GM20000 (cell line): ENCODE results near the gene BTBD6.

Experiments used
- DNase-seq: peaks from one replicate; pipeline ENCODE4 v3.0.0; 2012; ENCODE audit warnings: low spot score
- CTCF ChIP-seq: IDR thresholded peaks from 2 replicates; pipeline ENCODE4 v1.5.1; 2012; ENCODE audit warnings: mild to moderate bottlenecking, control low read depth; ENCODE audit errors: extremely low read depth, missing control alignments

The BTBD6 gene

GRCh38 chr14:105244334-105244733 lies 4.0 kb upstream of the BTBD6 start:
- TF ChIP-seq CTCF = no peak
- no peak for DNase-seq

- no peak for TF ChIP-seq CTCF
- DNase-seq = no peak
Observed at GRCh38 chr14:105247026-105247425, 1.3 kb upstream of the BTBD6 start.

- no peak for DNase-seq
- TF ChIP-seq CTCF = no peak
Observed at GRCh38 chr14:105247715-105248367, 492 bp upstream of the BTBD6 start.

GRCh38 chr14:105249182-105250007 lies 1.1 kb downstream of the BTBD6 start:
- DNase-seq = no peak

GRCh38 chr14:105250008-105250366 lies 1.7 kb downstream of the BTBD6 start:
- no peak for TF ChIP-seq CTCF
- no peak for DNase-seq

More at GRCh38 chr14:105249182-105250007, 1.1 kb downstream of the BTBD6 start:
- no peak for TF ChIP-seq CTCF

- DNase-seq = no peak
- no peak for TF ChIP-seq CTCF
Observed at GRCh38 chr14:105250986-105251385, 2.7 kb downstream of the BTBD6 start.

- TF ChIP-seq CTCF = no peak
- no peak for DNase-seq
Observed at GRCh38 chr14:105251920-105252319, 3.6 kb downstream of the BTBD6 start.
